Body of pancreas (tissue), 4 donors: ENCODE measurements around the gene AGRN.

Source experiments
- CTCF ChIP-seq, 7 experiments: fragments of 450-650 bp in 4 of 7; fragments of 200-600 bp in 3 of 7; sonication (generic) in 3 of 7; IDR thresholded peaks; one replicate each; pipeline ENCODE4 v1.5.1; 2016 to 2019; ENCODE audit warnings: antibody characterized with exemption in 7 of 7
- POLR2A ChIP-seq, 3 donors: fragments of 450-650 bp; IDR thresholded peaks; one replicate each; pipeline ENCODE4 v1.6.1; 2016; ENCODE audit warnings: antibody characterized with exemption in 3 of 3, mild to moderate bottlenecking in 2 of 3

DNA sequence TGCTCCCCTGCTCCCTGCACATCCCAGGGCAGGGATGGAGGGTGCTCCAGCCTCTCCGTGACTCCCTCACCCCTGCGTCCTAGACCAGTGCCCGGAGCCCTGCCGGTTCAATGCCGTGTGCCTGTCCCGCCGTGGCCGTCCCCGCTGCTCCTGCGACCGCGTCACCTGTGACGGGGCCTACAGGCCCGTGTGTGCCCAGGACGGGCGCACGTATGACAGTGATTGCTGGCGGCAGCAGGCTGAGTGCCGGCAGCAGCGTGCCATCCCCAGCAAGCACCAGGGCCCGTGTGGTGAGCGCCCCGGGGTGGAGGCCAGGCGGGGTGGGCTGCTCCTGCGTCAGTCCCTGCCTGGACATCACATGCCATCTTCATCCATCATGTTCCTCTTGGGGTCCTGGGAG lies 22.0 kb downstream of the AGRN start:
- no peak for TF ChIP-seq CTCF (IDR thresholded peaks at IDR 0.05)
- TF ChIP-seq POLR2A (IDR thresholded peaks at IDR 0.05), result no peak
